Mucosa of descending colon (tissue), 3 donors: Measurements from ENCODE around the gene ANO1. TPM values are rescaled to one million over a fixed set of nuclear protein-coding genes. Genes with fewer than 3 reads are reported as not detected.

ENCODE experiments used
- ATAC-seq: fragments of 200-7000 bp; cut with Tn5 transposase; one replicate; pipeline ENCODE4 v1.9.1; 2020; ENCODE audit warnings: mild to moderate bottlenecking, moderate library complexity
- DNase-seq, 3 donors: peaks; one replicate each; pipeline ENCODE4 v3.0.0-alpha.2; 2020
- H3K36me3 ChIP-seq: fragments of 200-600 bp; one replicate; pipeline ENCODE4 v1.8.0; 2021; ENCODE audit warnings: low read depth, mild to moderate bottlenecking
- H3K4me1 ChIP-seq: fragments of 200-600 bp; one replicate; pipeline ENCODE4 v1.8.0; 2021; ENCODE audit warnings: low read depth, mild to moderate bottlenecking
- H3K4me3 ChIP-seq: fragments of 200-600 bp; one replicate; pipeline ENCODE4 v1.8.0; 2021; ENCODE audit warnings: mild to moderate bottlenecking
- H3K9me3 ChIP-seq: fragments of 200-600 bp; one replicate; pipeline ENCODE4 v1.8.0; 2021; ENCODE audit warnings: mild to moderate bottlenecking
- CTCF ChIP-seq: fragments of 200-600 bp; IDR thresholded peaks from one replicate; pipeline ENCODE4 v1.8.0; 2022; ENCODE audit warnings: antibody characterized with exemption, mild to moderate bottlenecking
- intact Hi-C, 2 donors: fragments of 100-400 bp; cut with DNase I in 1 of 2; cut with micrococcal nuclease in 1 of 2; formaldehyde crosslinking; loops; one replicate each; pipeline versions ENCODE4 v1.11.0 to v1.11.1; 2022; cut with DNase I, micrococcal nuclease
- total RNA-seq, 3 donors: library from RNA; stranded (reverse); fragmentation: NEBNext Ultra II Directional in 2 of 3; extraction: Animal tissue kit (Norgen Biotek cat#: 25700) in 2 of 3; gene quantifications; one replicate each; pipeline versions ENCODE4 v1.2.1 to v1.2.4, GENCODE V29; 2021 to 2023
- donor health status: DM: no; HTN: no; CAD: no; lungs with moderate emphysema.
- donor health status: DM: no; HTN: no; CAD: no.
- donor health status: DM: no; HTN: yes; CAD: no.

ANO1 gene
- total RNA-seq, 3 donors from 2014 or later = 10.7 to 26.6 (median 11.8) TPM

- no peak for ATAC-seq
Observed at GRCh38 chr11:70183483-70184176, 105.5 kb downstream of the ANO1 start.

GRCh38 chr11:70184396-70184795 is 106.3 kb downstream of the ANO1 start:
- Histone ChIP-seq H3K4me3 (no peak overlapping the region), H3K36me3 (no peaks in the 10 kb centered on the region), H3K9me3 (no peaks in the 10 kb centered on the region), H3K4me1 (no peaks in the 10 kb centered on the region)
- no peak for TF ChIP-seq CTCF
- ATAC-seq (no peak), DNase-seq (no peak)
- intact Hi-C loops = no loop called here

More at GRCh38 chr11:70183483-70184176, 105.5 kb downstream of the ANO1 start:
- intact Hi-C loops = no loop called here
- TF ChIP-seq CTCF = no peak
- H3K4me1 ChIP-seq = no peaks in the 10 kb centered on the region
- no peak for DNase-seq
- H3K36me3 ChIP-seq = no peaks in the 10 kb centered on the region
- no peaks in the 10 kb centered on the region for H3K9me3 ChIP-seq
- no peak overlapping the region for H3K4me3 ChIP-seq

- Histone ChIP-seq H3K9me3 (no peaks in the 10 kb centered on the region), H3K36me3 (no peaks in the 10 kb centered on the region), H3K4me1 (no peaks in the 10 kb centered on the region), H3K4me3 (no peak overlapping the region)
- intact Hi-C loops = no loop called here
- ATAC-seq = no peak
- no peak for DNase-seq
- TF ChIP-seq CTCF = no peak
Observed at GRCh38 chr11:70185348-70186055, 107.4 kb downstream of the ANO1 start.

- TF ChIP-seq CTCF = no peak
- intact Hi-C loops = no loop called here
- no peaks in the 10 kb centered on the region for H3K9me3 ChIP-seq
- H3K4me3 ChIP-seq = no peak overlapping the region
- DNase-seq = no peak
- no peaks in the 10 kb centered on the region for H3K36me3 ChIP-seq
- no peak for ATAC-seq
- no peaks in the 10 kb centered on the region for H3K4me1 ChIP-seq
Observed at GRCh38 chr11:70186420-70186819, 108.3 kb downstream of the ANO1 start.

- intact Hi-C loops = no loop called here
- ATAC-seq (no peak), DNase-seq (no peak)
- TF ChIP-seq CTCF = no peak
- Histone ChIP-seq H3K4me3 (no peak overlapping the region), H3K36me3 (no peaks in the 10 kb centered on the region), H3K9me3 (no peaks in the 10 kb centered on the region), H3K4me1 (no peaks in the 10 kb centered on the region)
Observed at GRCh38 chr11:70186936-70187335, 108.8 kb downstream of the ANO1 start.
